KG1 (cell line): ENCODE results near the gene FRMD3.

Experiments
- DNase-seq: peaks from one replicate; lab custom pipeline; 2025; lab: John Stamatoyannopoulos, UW

Gene FRMD3

DNA sequence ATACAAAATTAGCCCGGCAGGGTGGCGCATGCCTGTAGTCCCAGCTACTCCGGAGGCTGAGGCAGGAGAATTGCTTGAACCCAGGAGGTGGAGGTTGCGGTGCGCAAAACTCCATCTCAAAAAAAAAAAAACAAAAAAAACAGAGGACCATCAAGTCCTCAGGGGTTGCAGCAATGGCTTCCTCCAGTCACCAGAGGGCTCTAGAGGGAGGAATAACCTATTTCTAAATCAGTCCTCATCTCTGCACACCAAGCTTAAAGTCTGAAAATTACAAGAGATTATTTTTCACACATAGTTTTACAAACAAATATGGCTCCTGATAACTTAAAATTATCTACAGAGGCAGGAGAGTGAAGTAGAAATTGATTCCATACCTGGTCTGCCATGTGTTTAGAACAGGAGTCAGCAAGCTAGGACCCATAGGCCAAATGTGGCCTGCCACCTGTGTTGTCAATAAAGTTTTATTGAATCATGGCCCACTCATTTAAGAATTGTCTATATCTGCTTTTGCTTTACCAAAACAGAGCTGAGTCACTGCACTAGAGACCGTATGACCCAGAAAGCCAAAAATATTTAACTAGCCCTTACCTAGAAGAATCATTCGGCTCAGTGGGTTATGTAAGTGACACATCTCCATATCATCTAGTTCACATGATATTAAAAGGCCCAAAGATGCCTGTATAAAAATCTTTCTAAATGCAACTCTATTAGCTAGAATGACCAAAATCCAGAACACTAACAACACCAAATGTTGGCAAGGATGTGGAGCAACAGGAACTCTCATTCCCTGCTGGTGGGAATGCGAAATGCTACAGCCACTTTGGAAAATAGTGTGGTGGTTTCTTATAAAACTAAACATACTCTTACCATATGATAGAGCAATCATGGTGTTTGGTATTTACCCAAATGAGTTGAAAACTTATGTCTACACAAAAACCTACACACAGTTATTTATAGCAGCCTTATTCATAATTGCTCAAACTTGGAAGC lies 207.7 kb downstream of the FRMD3 start:
- DNase-seq = no peak

DNA sequence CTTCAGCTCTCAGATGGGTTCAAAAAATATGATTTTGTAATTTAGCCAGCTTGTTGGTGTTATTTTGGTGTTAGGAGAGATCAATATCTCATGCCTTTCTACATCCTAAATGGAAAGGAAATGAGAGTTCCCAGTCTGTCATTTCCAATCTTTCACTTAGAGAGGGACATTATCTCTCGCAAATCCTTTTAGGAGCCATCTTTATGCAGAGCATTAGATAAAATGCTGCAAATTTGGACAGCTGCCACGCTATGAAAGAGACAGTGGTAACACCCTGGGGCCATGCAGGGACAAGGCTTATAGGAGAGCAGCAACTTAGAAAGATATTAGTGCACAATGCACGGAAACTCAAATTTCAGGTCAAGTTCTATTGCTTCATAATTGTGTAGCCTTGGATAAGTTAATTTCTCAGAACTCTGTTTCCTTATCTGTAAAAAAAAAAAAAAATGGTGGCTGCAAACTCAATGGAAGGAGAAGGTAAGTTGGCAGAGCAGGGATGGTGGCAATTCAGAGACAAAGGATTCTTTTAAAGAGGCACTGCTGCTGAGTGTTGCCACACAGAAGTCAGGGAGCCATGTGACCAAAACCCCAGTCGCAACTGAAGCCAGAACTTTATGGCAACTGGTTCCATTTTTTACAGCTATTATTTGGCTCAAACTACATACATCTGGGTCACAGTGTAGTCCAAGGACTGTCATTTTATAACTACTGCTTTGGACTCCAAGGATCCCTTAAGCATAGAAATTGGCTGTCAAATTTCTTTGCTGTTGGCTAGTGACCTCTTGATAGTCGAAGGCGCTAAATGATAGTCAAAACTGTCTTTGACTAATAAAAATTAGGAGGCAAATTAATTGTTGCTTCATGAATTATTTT lies 210.2 kb downstream of the FRMD3 start:
- DNase-seq = no peak

GRCh38 chr9:83327323-83327722 lies 210.9 kb downstream of the FRMD3 start:
- no peak for DNase-seq

GRCh38 chr9:83323148-83323547 lies 215.1 kb downstream of the FRMD3 start:
- DNase-seq = no peak

DNA sequence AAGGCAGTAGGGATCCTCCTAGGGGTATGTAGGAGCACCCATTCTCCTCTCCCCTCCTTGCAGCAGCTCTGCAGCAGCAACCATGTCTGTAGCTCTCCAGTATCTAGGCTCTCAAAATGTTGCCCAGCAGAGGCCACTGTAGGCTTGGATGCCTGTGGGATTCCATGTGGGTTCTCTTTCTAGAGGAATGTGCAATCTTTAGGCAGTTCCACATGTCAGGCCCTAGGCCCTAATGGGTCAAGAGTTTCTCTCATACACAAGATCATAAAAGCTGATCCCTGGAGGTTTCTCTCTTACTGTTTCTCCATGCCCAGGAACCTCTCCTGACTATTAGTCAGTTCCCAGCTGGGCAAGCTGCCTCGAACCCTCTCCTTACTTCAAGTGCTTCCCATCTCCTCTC lies 215.8 kb downstream of the FRMD3 start:
- no peak for DNase-seq

DNA sequence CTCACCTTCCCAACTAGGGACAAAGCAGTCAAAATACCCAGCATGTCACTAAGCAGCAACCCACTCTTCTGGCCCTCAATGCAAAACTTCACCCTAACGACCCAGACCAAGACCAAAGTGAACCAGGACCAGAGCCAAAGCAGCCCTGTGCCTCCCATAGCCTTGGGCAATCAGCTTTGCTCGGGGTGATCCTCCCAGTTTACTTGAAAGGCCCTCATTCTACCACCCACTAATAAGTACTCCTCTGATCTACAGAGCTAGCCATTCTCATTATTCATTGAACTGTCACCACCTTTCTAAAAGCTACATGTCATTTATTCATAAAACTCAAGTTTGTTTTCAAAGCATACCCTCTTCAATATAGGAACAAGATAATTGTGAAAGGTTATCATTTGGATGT lies 221.0 kb downstream of the FRMD3 start:
- no peak for DNase-seq

- DNase-seq = no peak
These were observed 222.6 kb downstream of the FRMD3 start for GRCh38 chr9:83315649-83316048.

- no peak for DNase-seq
These were observed 224.4 kb downstream of the FRMD3 start for GRCh38 chr9:83313781-83314180.

- no peak for DNase-seq
These were observed 225.7 kb downstream of the FRMD3 start for GRCh38 chr9:83312537-83312936.

- DNase-seq = no peak
These were observed 231.0 kb downstream of the FRMD3 start for GRCh38 chr9:83307066-83307724.

DNA sequence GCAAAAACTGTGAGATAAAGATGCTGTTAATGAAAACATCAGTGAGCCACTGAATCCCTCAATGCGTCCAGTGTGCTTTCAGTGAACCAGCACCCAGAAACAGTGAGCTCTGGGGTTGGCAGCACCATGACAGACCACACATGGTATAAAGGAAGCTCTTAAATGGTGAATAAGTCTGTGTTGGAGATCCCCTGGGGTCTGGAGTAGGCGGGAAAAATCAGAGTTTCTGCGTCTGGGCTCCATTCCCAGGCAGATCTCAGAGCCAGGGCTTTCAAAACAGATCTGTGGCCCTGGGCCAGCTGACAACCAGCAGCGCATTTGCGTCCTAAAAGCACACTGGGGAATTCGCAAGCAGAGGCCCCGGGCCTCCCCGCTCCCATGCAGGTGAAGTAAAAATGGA lies 233.5 kb downstream of the FRMD3 start:
- no peak for DNase-seq

- DNase-seq = no peak
These were observed 238.6 kb downstream of the FRMD3 start for GRCh38 chr9:83299571-83299970.

DNA sequence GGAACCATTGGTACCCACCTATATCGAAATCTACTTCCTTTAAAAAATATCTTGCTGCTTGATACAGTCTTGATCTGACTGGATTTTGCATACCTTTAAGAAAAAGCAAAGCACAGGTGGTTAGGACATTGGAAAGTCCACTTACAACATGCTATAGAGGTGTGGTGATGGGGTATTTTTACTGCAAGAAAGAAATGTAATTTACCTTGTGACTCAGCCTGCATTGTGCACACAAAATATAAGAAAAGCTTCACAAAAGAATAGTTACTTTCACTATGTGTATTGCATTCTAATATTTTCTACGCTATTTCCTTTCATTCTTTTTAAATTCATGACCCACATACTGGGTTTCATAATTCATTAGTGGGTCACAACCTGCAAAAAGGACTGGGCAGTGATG lies 239.1 kb downstream of the FRMD3 start:
- DNase-seq = no peak

GRCh38 chr9:83296123-83296522 lies 242.1 kb downstream of the FRMD3 start:
- no peak for DNase-seq

- no peak for DNase-seq
These were observed 243.4 kb downstream of the FRMD3 start for GRCh38 chr9:83294816-83295215.

DNA sequence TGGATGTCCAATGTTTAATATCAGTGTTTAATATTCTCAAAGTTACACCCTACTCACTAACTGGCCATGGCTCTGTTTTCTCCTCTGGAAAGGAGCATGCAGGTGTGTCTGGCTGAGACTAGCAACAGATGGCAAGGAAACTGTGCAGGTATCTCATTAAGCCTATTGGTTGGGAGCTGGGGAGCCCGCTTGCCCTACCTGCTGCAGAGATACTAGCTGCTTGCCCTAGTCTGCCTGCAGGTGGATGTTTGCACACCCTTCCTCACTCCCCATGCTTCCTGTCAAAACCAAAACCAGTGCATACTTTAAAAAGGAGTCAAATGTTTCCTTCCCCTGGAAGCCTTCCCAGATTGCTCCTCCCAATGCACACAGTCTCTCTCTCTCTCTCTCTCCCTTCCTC lies 247.0 kb downstream of the FRMD3 start:
- no peak for DNase-seq

DNA sequence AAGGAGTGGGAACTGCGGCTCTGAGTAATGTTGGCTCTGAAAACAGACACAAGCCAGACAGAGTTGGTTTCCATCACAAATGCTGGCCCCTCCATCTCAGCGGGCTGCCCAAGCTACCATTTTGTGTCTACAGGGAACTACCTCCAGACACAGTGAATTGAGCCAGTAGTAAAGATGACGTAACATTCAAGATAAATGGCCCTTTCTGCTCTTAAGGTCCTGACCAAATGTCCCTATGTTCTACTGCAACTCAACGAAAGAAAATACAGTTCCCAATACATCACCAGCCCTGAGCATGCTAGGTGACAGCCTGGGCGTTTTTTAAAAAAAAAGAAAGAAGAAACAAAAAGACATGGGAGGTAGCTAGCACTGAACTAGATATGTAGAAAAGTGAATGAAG lies 247.5 kb downstream of the FRMD3 start:
- no peak for DNase-seq

GRCh38 chr9:83287021-83287420 lies 251.2 kb downstream of the FRMD3 start:
- DNase-seq = no peak

DNA sequence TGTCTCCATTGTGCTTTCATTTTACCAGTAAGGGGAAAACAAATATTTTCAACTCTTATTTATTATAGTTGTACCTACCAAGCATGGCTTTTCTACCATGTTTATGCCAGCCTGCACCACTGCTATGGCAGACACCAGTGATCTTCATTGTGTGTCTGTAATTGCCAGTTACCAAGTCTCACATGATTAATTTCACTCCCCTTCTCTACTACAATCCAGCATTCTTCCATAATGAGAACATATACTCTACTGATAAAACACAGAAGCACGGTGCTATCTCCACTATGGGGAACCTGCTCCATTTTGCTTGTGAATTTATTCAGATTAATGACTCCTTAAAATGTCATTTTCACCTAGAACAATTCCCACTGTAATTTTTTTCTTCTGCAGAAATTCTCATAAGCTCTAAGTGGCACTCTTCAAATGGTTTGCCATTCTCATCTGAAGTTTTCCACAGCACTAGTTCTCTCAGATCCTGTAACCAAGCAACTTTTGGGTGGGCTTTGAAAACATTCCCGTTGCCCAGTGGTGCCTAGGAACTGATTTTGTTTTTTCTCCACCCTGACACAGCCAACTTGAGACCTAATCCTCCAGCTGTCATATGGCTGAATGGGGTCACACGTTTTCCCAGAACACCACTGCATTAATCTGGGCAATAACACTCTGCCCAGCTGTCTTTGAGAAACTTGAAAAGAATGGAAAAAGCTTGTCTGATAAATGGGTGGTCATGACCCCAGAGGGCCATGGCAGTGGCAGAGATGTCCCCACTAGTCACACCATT lies 252.6 kb downstream of the FRMD3 start:
- no peak for DNase-seq

DNA sequence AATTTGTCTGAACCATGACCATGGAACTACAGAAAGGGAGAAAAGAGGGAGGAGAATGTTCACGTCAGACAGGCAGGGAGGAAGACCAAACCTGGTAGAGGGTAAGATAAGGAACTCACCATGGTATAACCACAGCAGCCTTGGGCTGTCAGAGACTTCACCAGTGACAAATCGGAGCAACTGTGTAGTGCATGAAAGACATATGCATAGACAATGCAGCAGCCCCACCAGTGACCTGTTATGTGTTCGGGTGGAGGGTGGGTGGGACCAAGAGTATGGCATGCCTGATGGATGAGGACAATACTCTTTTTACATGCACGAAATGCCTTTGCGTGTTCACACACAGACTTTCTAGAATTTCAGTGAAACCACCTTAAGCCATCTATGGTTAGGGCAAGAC lies 253.5 kb downstream of the FRMD3 start:
- DNase-seq = no peak

- no peak for DNase-seq
These were observed 254.7 kb downstream of the FRMD3 start for GRCh38 chr9:83283528-83283927.
